Activated CD8-positive, alpha-beta T cell treated with anti-CD3 and anti-CD28 coated beads, Interleukin-2, amount 10 ng/mL, durations not matched to agents 7 days and 5 days (primary cell): ENCODE results near the gene CIP2A. TPM values are rescaled to one million over a fixed set of nuclear protein-coding genes. Genes with fewer than 3 reads are reported as not detected.
A peak's percentile ranks its signal among the peaks of the same experiment; 100 is the strongest.

Experiments used
- ATAC-seq: fragments of 150-1000 bp; cut with Tn5 transposase; one replicate; pipeline ENCODE4 v1.10.0; 2021; ENCODE audit warnings: moderate library complexity
- CTCF ChIA-PET: fragments of 350-600 bp; sonication (Branson Sonifier 250); formaldehyde crosslinking; loops from one replicate; lab custom pipeline; 2021; ENCODE audit warnings: antibody characterized with exemption; lab: Charles Lee
- POLR2A ChIA-PET: fragments of 350-600 bp; sonication (Branson Sonifier 250); formaldehyde crosslinking; loops from one replicate; lab custom pipeline; 2021; ENCODE audit warnings: antibody characterized with exemption; lab: Charles Lee
- DNase-seq: peaks from one replicate; pipeline ENCODE4 v3.0.0-alpha.2; 2020
- H3K27ac Mint-ChIP-seq: one replicate; pipeline ENCODE4 v1.8.0; 2021; ENCODE audit warnings: mild to moderate bottlenecking, mixed read lengths
- H3K27me3 Mint-ChIP-seq: one replicate; pipeline ENCODE4 v1.8.0; 2021; ENCODE audit warnings: low read depth, mixed read lengths
- H3K36me3 Mint-ChIP-seq: one replicate; pipeline ENCODE4 v1.8.0; 2021; ENCODE audit warnings: low read depth, mixed read lengths
- H3K4me1 Mint-ChIP-seq: one replicate; pipeline ENCODE4 v1.8.0; 2021; ENCODE audit warnings: low read depth, mixed read lengths
- H3K4me3 Mint-ChIP-seq: one replicate; pipeline ENCODE4 v1.8.0; 2021; ENCODE audit warnings: mild to moderate bottlenecking, mixed read lengths
- H3K9me3 Mint-ChIP-seq: one replicate; pipeline ENCODE4 v1.8.0; 2022; ENCODE audit warnings: mixed read lengths; ENCODE audit not compliant: insufficient read depth
- total RNA-seq, 2 experiments: library from RNA; stranded (reverse); gene quantifications; one replicate each; pipeline ENCODE4 v1.2.3, GENCODE V29; 2021

CIP2A gene
- total RNA-seq, 2 experiments from 2014 or later, result 58.5 to 64.3 TPM

DNA sequence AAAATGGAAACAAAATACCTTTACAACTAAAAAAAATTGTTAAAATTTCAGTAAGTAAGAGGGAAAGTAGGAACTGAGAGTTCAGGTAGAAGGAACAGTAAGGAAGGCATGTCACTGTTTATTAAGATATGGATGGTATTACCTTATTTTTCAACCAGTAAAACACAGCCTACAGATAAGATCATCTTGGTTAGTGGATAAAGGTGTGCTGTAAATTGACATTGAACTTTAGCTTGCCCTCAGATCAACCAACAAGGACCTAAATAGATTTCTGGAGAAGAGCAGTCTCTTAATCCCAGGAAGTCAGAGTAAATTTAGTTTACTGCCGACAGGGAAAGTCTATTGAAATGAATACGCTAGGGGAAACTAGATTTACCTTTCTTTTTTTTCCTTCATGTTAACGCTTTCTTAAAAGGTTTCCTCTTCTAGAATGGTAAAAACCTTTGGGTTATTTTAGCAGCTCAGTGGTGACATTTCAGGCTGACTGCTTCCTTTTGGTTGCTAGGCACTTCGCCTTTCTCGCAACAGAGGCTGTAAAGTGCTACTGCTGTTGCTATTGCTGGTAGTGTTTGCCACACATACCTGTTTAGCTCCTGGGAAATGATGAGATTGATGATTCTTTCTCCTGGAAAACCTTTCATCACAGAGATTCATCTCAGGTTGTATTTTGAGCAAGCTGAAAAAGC is 13.2 kb upstream of the CIP2A start:
- peak overlapping the region; percentile 86 for H3K27ac Mint-ChIP-seq
- ATAC-seq (peak; percentile 78), DNase-seq (peak; percentile 66)
- ChIA-PET POLR2A (interaction anchor here (9.2 kb wide), 1 partner anchor 13 kb away, joined by 164 read pairs; the partner anchor contains the start of genes CIP2A and DZIP3), CTCF (interaction anchor here (0.9 to 8.0 kb wide), 9 partner anchors 8 to 313 kb away, joined by 3 to 77 read pairs (median 7); partner anchors contain the start of genes CIP2A and DZIP3)
- peaks cover 11% of the 10 kb centered on the region for H3K9me3 Mint-ChIP-seq
- peaks cover 29% of the 10 kb centered on the region for H3K36me3 Mint-ChIP-seq
- H3K4me1 Mint-ChIP-seq, result peaks cover 54% of the 10 kb centered on the region
- H3K27me3 Mint-ChIP-seq, result no peaks in the 10 kb centered on the region
- H3K4me3 Mint-ChIP-seq, result peak overlapping the region; percentile 65

DNA sequence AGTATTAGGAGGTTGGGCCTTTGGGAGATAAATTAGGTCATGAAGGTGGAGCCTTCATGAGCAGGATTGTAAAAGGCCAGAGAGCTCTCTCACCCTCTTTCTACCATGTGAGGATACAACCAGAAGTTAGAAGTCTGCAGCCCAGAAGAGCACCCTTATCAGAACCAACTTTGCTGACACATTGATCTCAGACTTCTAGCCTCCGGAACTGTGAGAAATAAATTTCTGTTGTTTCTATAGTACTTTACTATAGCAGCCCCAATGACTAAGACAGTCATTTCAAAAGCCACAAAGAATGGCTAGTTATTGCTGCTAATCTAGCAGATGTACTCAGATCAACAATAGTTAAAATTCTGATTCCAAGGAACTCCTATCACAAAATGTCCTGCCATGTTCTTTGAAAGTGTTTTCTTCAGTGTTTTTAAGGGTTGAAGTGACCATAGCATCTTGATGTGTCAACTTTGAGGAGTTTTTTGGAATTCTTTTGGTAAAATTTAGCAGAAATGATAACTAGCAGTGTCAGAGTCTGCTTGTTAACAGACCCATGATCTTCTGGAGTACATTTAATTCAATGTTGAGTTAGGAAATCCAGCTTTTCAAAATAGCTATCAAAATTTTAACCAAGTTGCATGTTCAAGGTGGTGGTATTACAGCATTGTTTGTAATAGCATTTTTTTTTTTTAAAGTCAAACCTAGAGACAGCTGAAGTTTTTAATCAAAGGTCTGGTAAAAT is 10.6 kb upstream of the CIP2A start:
- H3K4me3 Mint-ChIP-seq, result no peak overlapping the region
- no peak overlapping the region for H3K27ac Mint-ChIP-seq
- H3K27me3 Mint-ChIP-seq, result no peaks in the 10 kb centered on the region
- CTCF ChIA-PET, result interaction anchor here (1.3 to 8.0 kb wide), 2 partner anchors 9 to 219 kb away, joined by 6 to 77 read pairs; partner anchors contain the start of genes CIP2A and DZIP3
- H3K9me3 Mint-ChIP-seq, result peaks cover 11% of the 10 kb centered on the region
- H3K4me1 Mint-ChIP-seq, result peaks cover 60% of the 10 kb centered on the region
- POLR2A ChIA-PET, result interaction anchor here (9.2 kb wide), 1 partner anchor 11 kb away, joined by 164 read pairs; the partner anchor contains the start of genes CIP2A and DZIP3
- no peak for DNase-seq
- no peak for ATAC-seq
- H3K36me3 Mint-ChIP-seq, result peaks cover 23% of the 10 kb centered on the region

DNA sequence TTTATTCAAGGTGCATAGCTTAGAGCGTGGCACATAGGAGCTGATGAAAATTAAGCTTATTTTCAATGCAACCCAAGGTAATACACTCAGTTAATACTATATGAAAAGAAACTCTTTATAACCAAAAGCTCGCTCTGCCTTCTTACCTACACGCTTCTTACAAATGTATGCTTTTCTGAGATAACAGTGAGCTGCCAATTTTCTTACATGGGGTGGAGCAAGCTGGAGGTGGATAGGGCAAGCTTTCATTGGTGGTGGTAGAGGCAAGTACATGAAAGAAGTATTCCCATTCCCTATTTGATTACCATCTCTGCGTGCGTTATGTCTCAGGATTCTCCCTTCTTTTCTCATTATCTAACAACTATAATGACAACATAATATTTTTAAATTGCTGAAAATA is 9.1 kb upstream of the CIP2A start:
- ATAC-seq, result no peak
- no peak for DNase-seq
- no peaks in the 10 kb centered on the region for H3K27me3 Mint-ChIP-seq
- no peak overlapping the region for H3K27ac Mint-ChIP-seq
- POLR2A ChIA-PET, result interaction anchor here (9.2 kb wide), 1 partner anchor 9 kb away, joined by 164 read pairs; the partner anchor contains the start of genes CIP2A and DZIP3
- CTCF ChIA-PET, result interaction anchor here (1.5 to 8.0 kb wide), 3 partner anchors 8 to 64 kb away, joined by 5 to 77 read pairs (median 9); partner anchors contain the start of genes CIP2A and DZIP3
- peaks cover 19% of the 10 kb centered on the region for H3K36me3 Mint-ChIP-seq
- H3K4me1 Mint-ChIP-seq, result peaks cover 48% of the 10 kb centered on the region
- H3K9me3 Mint-ChIP-seq, result peaks cover 11% of the 10 kb centered on the region
- H3K4me3 Mint-ChIP-seq, result no peak overlapping the region

DNA sequence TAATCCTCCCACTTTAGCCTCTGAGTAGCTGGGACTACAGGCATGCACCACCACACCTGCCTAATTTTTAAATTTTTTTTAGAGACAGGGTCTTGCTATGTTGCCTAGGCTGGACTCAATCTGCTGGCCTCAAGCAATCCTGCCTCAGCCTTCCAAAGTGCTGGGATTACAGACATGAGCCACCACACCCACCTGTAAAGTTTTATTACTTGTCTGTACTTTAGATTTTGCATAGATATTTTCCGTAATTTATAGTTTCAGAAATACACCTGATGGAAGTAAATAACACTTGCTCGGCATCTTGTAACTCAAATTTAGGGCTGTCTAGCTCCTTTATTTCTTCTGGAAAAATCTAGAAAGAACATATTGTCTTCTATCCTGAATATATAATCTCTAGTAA is 6.1 kb upstream of the CIP2A start:
- DNase-seq, result no peak
- CTCF ChIA-PET, result no interaction called here
- Mint-ChIP-seq H3K4me1 (peaks cover 45% of the 10 kb centered on the region), H3K9me3 (no peaks in the 10 kb centered on the region), H3K27ac (no peak overlapping the region), H3K36me3 (peaks cover 5% of the 10 kb centered on the region), H3K4me3 (no peak overlapping the region), H3K27me3 (no peaks in the 10 kb centered on the region)
- no peak for ATAC-seq
- POLR2A ChIA-PET, result no interaction called here

DNA sequence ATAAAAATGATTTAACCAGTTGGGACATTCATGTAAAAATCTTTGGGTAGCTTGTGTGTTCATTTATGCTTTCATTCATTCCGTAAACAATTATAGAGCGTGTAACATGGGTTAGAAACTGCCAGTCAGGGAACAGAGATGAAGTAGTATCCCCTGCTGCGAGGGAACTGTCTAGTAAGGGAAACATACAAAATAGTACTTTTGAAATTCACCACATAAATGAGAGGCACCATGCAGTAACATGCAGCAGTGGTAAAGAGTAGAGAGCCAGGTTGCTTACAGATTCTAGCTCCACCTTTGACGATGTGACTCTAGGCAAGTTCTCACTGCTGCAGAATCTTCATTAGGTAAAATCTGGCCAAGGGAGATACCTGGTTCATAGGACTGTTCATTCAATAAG is 1.2 kb upstream of the CIP2A start:
- ATAC-seq (no peak), DNase-seq (no peak)
- CTCF ChIA-PET, result interaction anchor here (0.8 to 5.6 kb wide), 6 partner anchors 11 to 517 kb away, joined by 3 to 77 read pairs (median 4); no protein-coding TSS in a partner anchor
- Mint-ChIP-seq H3K36me3 (peaks cover 34% of the 10 kb centered on the region), H3K27ac (peak overlapping the region; percentile 99), H3K9me3 (no peaks in the 10 kb centered on the region), H3K27me3 (no peaks in the 10 kb centered on the region), H3K4me3 (peak overlapping the region; percentile 100), H3K4me1 (peaks cover 37% of the 10 kb centered on the region)
- POLR2A ChIA-PET, result interaction anchor here (0.6 to 5.8 kb wide), 9 partner anchors 12 to 1066 kb away, joined by 3 to 164 read pairs (median 4); no protein-coding TSS in a partner anchor

DNA sequence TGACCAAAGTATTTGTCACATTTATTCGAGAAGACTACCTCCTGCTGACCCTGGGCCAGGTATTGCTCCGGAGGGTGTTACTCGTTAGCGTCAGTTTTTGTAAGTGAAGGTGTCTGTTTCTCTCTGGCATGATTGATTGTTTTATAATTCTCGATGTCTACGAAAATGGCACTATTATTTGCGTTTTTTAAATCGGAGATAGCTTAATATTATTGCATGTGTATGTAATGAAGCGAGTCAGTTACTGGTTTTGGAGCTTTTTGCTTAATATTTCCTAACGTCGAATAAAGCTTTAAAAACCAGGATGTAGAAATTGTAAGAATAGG is 723 bp upstream of the CIP2A start:
- Mint-ChIP-seq H3K27me3 (no peaks in the 10 kb centered on the region), H3K27ac (peak overlapping the region; percentile 99), H3K36me3 (peaks cover 39% of the 10 kb centered on the region), H3K9me3 (no peaks in the 10 kb centered on the region), H3K4me3 (peak overlapping the region; percentile 100), H3K4me1 (peaks cover 41% of the 10 kb centered on the region)
- ChIA-PET POLR2A (interaction anchor here (0.5 to 5.8 kb wide), 20 partner anchors 9 to 1066 kb away, joined by 3 to 164 read pairs (median 4); partner anchors contain the start of gene TRAT1), CTCF (interaction anchor here (0.8 to 5.6 kb wide), 9 partner anchors 12 to 516 kb away, joined by 3 to 77 read pairs (median 4); no protein-coding TSS in a partner anchor)
- ATAC-seq, result no peak
- no peak for DNase-seq

DNA sequence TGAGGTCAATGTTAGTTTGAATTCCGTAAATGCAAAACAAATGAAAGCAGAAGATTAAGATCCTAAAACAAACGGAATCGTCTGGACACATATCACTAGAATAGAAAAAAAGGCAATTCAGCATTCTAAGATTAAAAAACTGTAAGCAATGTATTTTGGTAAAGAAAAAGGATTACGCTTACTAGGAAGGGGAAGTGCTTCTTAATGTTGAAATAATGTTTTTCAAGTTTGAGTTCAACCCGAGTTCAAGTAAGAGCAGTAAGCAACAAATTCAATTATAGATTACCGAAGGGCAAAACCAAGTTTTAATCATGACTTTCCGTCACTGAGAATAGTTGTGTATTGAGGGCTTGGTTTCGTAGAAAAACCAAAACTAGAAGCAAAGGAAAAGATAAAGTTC is 637 bp downstream of the CIP2A start:
- Mint-ChIP-seq H3K4me1 (peaks cover 45% of the 10 kb centered on the region), H3K9me3 (no peaks in the 10 kb centered on the region), H3K27ac (peak overlapping the region; percentile 99), H3K27me3 (no peaks in the 10 kb centered on the region), H3K36me3 (peaks cover 47% of the 10 kb centered on the region), H3K4me3 (peak overlapping the region; percentile 100)
- CTCF ChIA-PET, result interaction anchor here (0.7 to 5.6 kb wide), 8 partner anchors 10 to 327 kb away, joined by 3 to 77 read pairs (median 6); no protein-coding TSS in a partner anchor
- no peak for ATAC-seq
- no peak for DNase-seq
- POLR2A ChIA-PET, result interaction anchor here (1.2 to 5.8 kb wide), 12 partner anchors 11 to 1064 kb away, joined by 4 to 164 read pairs (median 6); partner anchors contain the start of gene TRAT1

DNA sequence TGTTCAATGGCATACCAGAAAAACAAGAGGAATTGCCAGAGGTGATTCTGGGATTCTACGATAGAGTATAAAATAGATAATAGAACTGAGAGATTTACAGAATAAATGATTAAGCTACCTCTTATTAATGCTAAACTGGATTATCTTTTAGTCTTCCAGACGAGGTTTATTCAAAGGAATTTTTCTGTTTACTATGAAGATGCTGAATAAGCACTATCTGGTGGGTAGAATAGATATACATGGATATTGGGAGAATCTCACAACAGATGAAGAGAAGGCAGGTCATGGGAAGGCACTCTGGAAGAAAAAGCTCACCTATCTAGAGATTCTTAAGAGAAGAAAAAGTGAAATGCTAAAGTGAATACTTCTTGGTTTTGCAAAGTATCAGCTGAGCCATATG is 11.2 kb downstream of the CIP2A start:
- Mint-ChIP-seq H3K27ac (no peak overlapping the region), H3K4me3 (no peak overlapping the region), H3K36me3 (peaks cover 76% of the 10 kb centered on the region), H3K9me3 (no peaks in the 10 kb centered on the region), H3K4me1 (peaks cover 8% of the 10 kb centered on the region), H3K27me3 (no peaks in the 10 kb centered on the region)
- ATAC-seq, result no peak
- ChIA-PET POLR2A (interaction anchor here (2.6 kb wide), 1 partner anchor 11 kb away, joined by 13 read pairs; the partner anchor contains the start of genes CIP2A and DZIP3), CTCF (interaction anchor here (0.6 to 1.3 kb wide), 2 partner anchors 11 to 240 kb away, joined by 3 to 6 read pairs; partner anchors contain the start of genes CIP2A and DZIP3)
- DNase-seq, result no peak

DNA sequence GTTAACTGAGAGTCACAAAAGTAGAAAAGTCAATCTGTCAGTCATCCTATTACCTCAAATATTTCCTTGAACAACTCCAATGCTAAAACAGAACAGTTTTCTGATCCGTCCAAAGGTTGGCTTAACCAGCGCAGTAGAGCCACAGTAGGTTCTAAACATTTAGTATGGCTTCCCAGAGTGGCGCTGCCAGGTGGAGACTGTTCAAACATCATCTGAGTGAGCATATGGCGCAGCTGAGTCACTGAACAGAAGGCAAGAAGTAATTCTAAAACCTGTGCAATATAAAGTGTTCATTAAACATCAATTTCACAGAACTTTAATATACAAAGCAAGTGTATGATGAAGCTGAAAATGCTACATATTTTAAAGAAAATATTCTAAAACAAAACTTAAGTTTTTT is 19.9 kb downstream of the CIP2A start:
- ChIA-PET POLR2A (no interaction called here), CTCF (no interaction called here)
- DNase-seq, result no peak
- no peak overlapping the region for H3K27ac Mint-ChIP-seq
- ATAC-seq, result no peak
- H3K27me3 Mint-ChIP-seq, result no peaks in the 10 kb centered on the region
- no peak overlapping the region for H3K4me3 Mint-ChIP-seq
- H3K9me3 Mint-ChIP-seq, result no peaks in the 10 kb centered on the region
- H3K4me1 Mint-ChIP-seq, result no peaks in the 10 kb centered on the region
- peaks cover 63% of the 10 kb centered on the region for H3K36me3 Mint-ChIP-seq

DNA sequence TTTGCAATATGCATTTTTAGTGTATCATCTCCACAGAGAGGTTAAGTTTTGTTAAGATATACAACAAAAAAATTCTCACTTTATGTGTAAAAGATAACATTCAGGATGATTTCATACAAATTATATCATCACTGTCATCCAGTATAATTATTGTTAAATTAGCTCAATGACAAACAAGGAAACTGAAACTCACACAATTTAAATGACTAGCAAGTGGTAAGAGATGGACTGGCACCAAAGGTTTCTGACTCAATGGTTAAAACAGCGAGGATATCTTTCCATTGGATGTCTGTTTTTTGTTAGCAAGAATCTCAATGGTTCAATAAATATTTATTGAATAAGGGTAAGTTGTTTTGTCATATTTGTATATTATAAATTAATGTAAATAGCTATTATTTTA is 22.6 kb downstream of the CIP2A start:
- ChIA-PET CTCF (interaction anchor here (0.8 kb wide), 1 partner anchor 22 kb away, joined by 3 read pairs; the partner anchor contains the start of genes CIP2A and DZIP3), POLR2A (interaction anchor here (0.6 to 0.7 kb wide), 2 partner anchors 23 to 589 kb away, joined by 3 to 4 read pairs; partner anchors contain the start of gene DZIP3)
- no peak for ATAC-seq
- no peaks in the 10 kb centered on the region for H3K4me1 Mint-ChIP-seq
- no peak overlapping the region for H3K4me3 Mint-ChIP-seq
- no peak overlapping the region for H3K27ac Mint-ChIP-seq
- no peaks in the 10 kb centered on the region for H3K9me3 Mint-ChIP-seq
- H3K27me3 Mint-ChIP-seq, result no peaks in the 10 kb centered on the region
- no peak for DNase-seq
- H3K36me3 Mint-ChIP-seq, result peaks cover 45% of the 10 kb centered on the region

DNA sequence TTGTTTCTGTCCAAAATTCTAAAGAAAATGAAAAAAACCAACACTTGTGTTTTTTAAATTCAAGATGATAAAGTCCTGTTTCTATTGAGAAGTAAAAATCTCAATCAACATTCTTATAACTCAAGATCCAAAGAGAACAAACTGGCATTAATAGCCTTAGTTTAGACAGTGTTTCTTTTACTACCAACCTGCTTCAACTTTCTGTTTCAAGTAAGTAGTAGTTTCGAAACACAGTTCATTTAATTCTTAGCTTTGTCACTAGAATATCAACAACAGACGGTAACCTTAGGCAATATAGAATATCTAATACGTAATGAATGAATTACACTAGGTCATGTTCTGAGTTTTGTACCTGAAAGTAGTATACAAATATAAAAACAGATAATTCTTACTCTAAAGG is 23.7 kb downstream of the CIP2A start:
- ATAC-seq (no peak), DNase-seq (no peak)
- no peaks in the 10 kb centered on the region for H3K27me3 Mint-ChIP-seq
- H3K4me3 Mint-ChIP-seq, result no peak overlapping the region
- ChIA-PET POLR2A (interaction anchor here (1.0 kb wide), 1 partner anchor 24 kb away, joined by 3 read pairs; the partner anchor contains the start of genes CIP2A and DZIP3), CTCF (interaction anchor here (1.2 to 1.5 kb wide), 2 partner anchors 12 to 350 kb away, joined by 3 to 5 read pairs; no protein-coding TSS in a partner anchor)
- peaks cover 54% of the 10 kb centered on the region for H3K36me3 Mint-ChIP-seq
- H3K4me1 Mint-ChIP-seq, result no peaks in the 10 kb centered on the region
- no peak overlapping the region for H3K27ac Mint-ChIP-seq
- no peaks in the 10 kb centered on the region for H3K9me3 Mint-ChIP-seq
